Thyroid gland (tissue), 4 donors: Measurements from ENCODE around the gene SREBF2.

Experiments
- POLR2A ChIP-seq, 2 donors: fragments of 450-650 bp; IDR thresholded peaks; one replicate each; pipeline ENCODE4 v1.6.1; 2017; ENCODE audit warnings: antibody characterized with exemption in 2 of 2, mild to moderate bottlenecking in 2 of 2, moderate library complexity in 1 of 2
- TF ChIP-seq, protein P1 (sequence below), 6 experiments: fragments of 200-600 bp in 3 of 6; fragments of 450-650 bp in 3 of 6; sonication (generic) in 3 of 6; IDR thresholded peaks; one replicate each; pipeline ENCODE4 v1.5.1; 2016 to 2019; ENCODE audit warnings: antibody characterized with exemption in 6 of 6, mild to moderate bottlenecking in 2 of 6, inconsistent platforms in 1 of 6, moderate library complexity in 1 of 6

- TF ChIP-seq, protein P1, sequence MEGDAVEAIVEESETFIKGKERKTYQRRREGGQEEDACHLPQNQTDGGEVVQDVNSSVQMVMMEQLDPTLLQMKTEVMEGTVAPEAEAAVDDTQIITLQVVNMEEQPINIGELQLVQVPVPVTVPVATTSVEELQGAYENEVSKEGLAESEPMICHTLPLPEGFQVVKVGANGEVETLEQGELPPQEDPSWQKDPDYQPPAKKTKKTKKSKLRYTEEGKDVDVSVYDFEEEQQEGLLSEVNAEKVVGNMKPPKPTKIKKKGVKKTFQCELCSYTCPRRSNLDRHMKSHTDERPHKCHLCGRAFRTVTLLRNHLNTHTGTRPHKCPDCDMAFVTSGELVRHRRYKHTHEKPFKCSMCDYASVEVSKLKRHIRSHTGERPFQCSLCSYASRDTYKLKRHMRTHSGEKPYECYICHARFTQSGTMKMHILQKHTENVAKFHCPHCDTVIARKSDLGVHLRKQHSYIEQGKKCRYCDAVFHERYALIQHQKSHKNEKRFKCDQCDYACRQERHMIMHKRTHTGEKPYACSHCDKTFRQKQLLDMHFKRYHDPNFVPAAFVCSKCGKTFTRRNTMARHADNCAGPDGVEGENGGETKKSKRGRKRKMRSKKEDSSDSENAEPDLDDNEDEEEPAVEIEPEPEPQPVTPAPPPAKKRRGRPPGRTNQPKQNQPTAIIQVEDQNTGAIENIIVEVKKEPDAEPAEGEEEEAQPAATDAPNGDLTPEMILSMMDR (IDR thresholded peaks at IDR 0.05) = no peak
- TF ChIP-seq POLR2A (IDR thresholded peaks at IDR 0.05) = no peak
Measured at GRCh38 chr22:41915035-41915785, 82.3 kb downstream of the SREBF2 start, which contains the start of gene SHISA8.
